ENCODE measurements around the gene CELSR1.
"Not testable (repeated sequence)": the region's sequence is repeated elsewhere in the genome, so short reads cannot be mapped to it uniquely, and the experiment has no call there.

Gene CELSR1

GRCh38 chr22:46312848-46313247 is 224.6 kb downstream of the CELSR1 start:
- not testable (repeated sequence) for H3K4ac ChIP-seq (ENCODE audit: low read depth, low read length); H3K79me2 ChIP-seq (ENCODE audit: control insufficient read depth, insufficient read depth, low read length); H3K56ac ChIP-seq (ENCODE audit: low read length); H2BK15ac ChIP-seq (replicated peaks; ENCODE audit: low read depth); H2AK5ac ChIP-seq (ENCODE audit: low read length); H3K23ac ChIP-seq (ENCODE audit: low read length); H2BK120ac ChIP-seq (ENCODE audit: low read depth, low read length); H2BK5ac ChIP-seq (ENCODE audit: low read length); H3K4me3 ChIP-seq (ENCODE audit: low read length); H3K4me2 ChIP-seq (ENCODE audit: low read length); DNase-seq; H3K9ac ChIP-seq (ENCODE audit: low read length); H4K8ac ChIP-seq (ENCODE audit: low read depth, low read length); H3K27ac ChIP-seq (ENCODE audit: low read depth, low read length); H4K5ac ChIP-seq (ENCODE audit: low read length); H3K18ac ChIP-seq (ENCODE audit: low read length); H3K27me3 ChIP-seq (ENCODE audit: insufficient read depth, low read length, poor library complexity); H3K4me1 ChIP-seq (ENCODE audit: control insufficient read depth, low read depth, low read length)
- Histone ChIP-seq H3K36me3 (ENCODE audit: control insufficient read depth, insufficient read depth, low read length) (peaks cover 22% of the 10 kb centered on the region), H3K79me1 (ENCODE audit: low read length) (peaks cover 11% of the 10 kb centered on the region)
- no CpG with 5 or more reads among the region's 2 CpGs for WGBS (ENCODE audit: extremely low coverage, insufficient coverage, low lambda C conversion rate)

GRCh38 chr22:46312056-46312455 is 225.4 kb downstream of the CELSR1 start:
- peaks cover under 1% of the 10 kb centered on the region for H3K79me2 ChIP-seq (ENCODE audit: control insufficient read depth, insufficient read depth, low read length)
- no peak overlapping the region for H3K56ac ChIP-seq (ENCODE audit: low read length)
- no peak overlapping the region for H3K18ac ChIP-seq (ENCODE audit: low read length)
- H4K5ac ChIP-seq (ENCODE audit: low read length): no peak overlapping the region
- no peak overlapping the region for H3K23ac ChIP-seq (ENCODE audit: low read length)
- WGBS (ENCODE audit: extremely low coverage, insufficient coverage, low lambda C conversion rate): no CpG with 5 or more reads among the region's 8 CpGs
- H3K4ac ChIP-seq (ENCODE audit: low read depth, low read length): no peak overlapping the region
- H2BK5ac ChIP-seq (ENCODE audit: low read length): no peak overlapping the region
- no peak overlapping the region for H3K9ac ChIP-seq (ENCODE audit: low read length)
- no peaks in the 10 kb centered on the region for H3K27me3 ChIP-seq (ENCODE audit: insufficient read depth, low read length, poor library complexity)
- no peak overlapping the region for H4K8ac ChIP-seq (ENCODE audit: low read depth, low read length)
- no peak overlapping the region for H2BK120ac ChIP-seq (ENCODE audit: low read depth, low read length)
- no peak overlapping the region for H3K27ac ChIP-seq (ENCODE audit: low read depth, low read length)
- no peak overlapping the region for H2AK5ac ChIP-seq (ENCODE audit: low read length)
- no peak overlapping the region for H3K4me2 ChIP-seq (ENCODE audit: low read length)
- peaks cover 20% of the 10 kb centered on the region for H3K36me3 ChIP-seq (ENCODE audit: control insufficient read depth, insufficient read depth, low read length)
- H2BK15ac ChIP-seq (replicated peaks; ENCODE audit: low read depth): no peak overlapping the region
- no peaks in the 10 kb centered on the region for H3K4me1 ChIP-seq (ENCODE audit: control insufficient read depth, low read depth, low read length)
- H3K79me1 ChIP-seq (ENCODE audit: low read length): peaks cover 11% of the 10 kb centered on the region
- no peak overlapping the region for H3K4me3 ChIP-seq (ENCODE audit: low read length)
- no peak for DNase-seq

All from mesendoderm (in vitro differentiated cells).